H1 (cell line): ENCODE results near the gene ZDHHC1. TPM values are rescaled to one million over a fixed set of nuclear protein-coding genes. Genes with fewer than 3 reads are reported as not detected.
A peak's percentile ranks its signal among the peaks of the same experiment; 100 is the strongest.

Experiments
- CTCF ChIA-PET: fragments of 300-600 bp; sonication (Branson Sonifier 250); formaldehyde crosslinking; loops from one replicate; lab custom pipeline; 2021; ENCODE audit not compliant: partially characterized antibody; lab: Charles Lee
- POLR2A ChIA-PET: fragments of 300-600 bp; sonication (Branson Sonifier 250); formaldehyde crosslinking; loops from one replicate; lab custom pipeline; 2021; ENCODE audit warnings: inconsistent platforms; ENCODE audit not compliant: partially characterized antibody; lab: Charles Lee
- DNase-seq, 2 experiments: peaks; one replicate each; pipeline versions ENCODE4 v3.0.0 to v3.0.0-alpha.2; 2010 to 2022; ENCODE audit warnings: low spot score in 2 of 2, low read depth in 1 of 2, mixed read lengths in 1 of 2
- FAIRE-seq: peaks from 2 replicates; lab custom pipeline; 2011; peaks lifted over from hg19 to GRCh38; lab: Jason Lieb, UNC
- H2AFZ ChIP-seq: 2 replicates; pipeline ENCODE4 v1.8.1; 2012; ENCODE audit warnings: low read length, inconsistent platforms
- H2AK5ac ChIP-seq: 2 replicates; pipeline ENCODE4 v1.6.1; 2013; ENCODE audit warnings: low read depth, low read length
- H2BK120ac ChIP-seq: replicated peaks from 2 replicates; pipeline ENCODE3; 2013; ENCODE audit warnings: low read depth, low read length, inconsistent platforms
- H2BK12ac ChIP-seq: 2 replicates; pipeline ENCODE4 v1.6.1; 2013; ENCODE audit warnings: low read depth, low read length
- H2BK15ac ChIP-seq: 2 replicates; pipeline ENCODE4 v1.6.1; 2013; ENCODE audit warnings: low read length
- H2BK20ac ChIP-seq: 2 replicates; pipeline ENCODE4 v1.6.1; 2013; ENCODE audit warnings: low read length
- H2BK5ac ChIP-seq: 2 replicates; pipeline ENCODE4 v1.6.1; 2013; ENCODE audit warnings: low read depth, low read length
- H3K14ac ChIP-seq: 2 replicates; pipeline ENCODE4 v1.6.1; 2013; ENCODE audit warnings: inconsistent platforms; ENCODE audit not compliant: insufficient read length
- H3K18ac ChIP-seq: 2 replicates; pipeline ENCODE4 v1.6.1; 2013; ENCODE audit warnings: low read length; ENCODE audit errors: extremely low read depth
- H3K23ac ChIP-seq: 2 replicates; pipeline ENCODE4 v1.6.1; 2013; ENCODE audit warnings: inconsistent platforms; ENCODE audit not compliant: insufficient read length
- H3K23me2 ChIP-seq: 2 replicates; pipeline ENCODE4 v1.6.1; 2013; ENCODE audit warnings: low read depth, low read length
- H3K27ac ChIP-seq: 2 replicates; pipeline ENCODE4 v1.6.1; 2011; ENCODE audit warnings: low read depth, low read length, inconsistent platforms
- H3K27me3 ChIP-seq, 4 experiments: replicated peaks in 1 of 4; 1 replicate in 1 of 4; 2 replicates in 3 of 4; pipeline versions ENCODE4 v1.6.1 to v1.8.1; 2011 to 2013; ENCODE audit warnings: low read length in 3 of 4, mild to moderate bottlenecking in 3 of 4, inconsistent platforms in 2 of 4, mixed read lengths in 2 of 4, moderate library complexity in 1 of 4; ENCODE audit not compliant: control insufficient read depth in 3 of 4, insufficient read depth in 3 of 4; ENCODE audit errors: extremely low read depth in 1 of 4
- H3K36me3 ChIP-seq, 4 experiments: 2 replicates each; pipeline versions ENCODE4 v1.6.1 to v1.8.1; 2011 to 2013; ENCODE audit warnings: mild to moderate bottlenecking in 4 of 4, low read length in 3 of 4, moderate library complexity in 2 of 4, control low read depth in 1 of 4, inconsistent platforms in 1 of 4; ENCODE audit not compliant: insufficient read depth in 4 of 4, control insufficient read depth in 2 of 4
- H3K4ac ChIP-seq: replicated peaks from 2 replicates; pipeline ENCODE3; 2013; ENCODE audit warnings: low read length, low read depth, mixed read lengths, inconsistent platforms; ENCODE audit not compliant: insufficient read length
- H3K4me1 ChIP-seq, 4 experiments: replicated peaks in 1 of 4; 1 replicate in 1 of 4; 2 replicates in 3 of 4; pipeline versions ENCODE4 v1.6.1 to v1.8.1; 2011 to 2013; ENCODE audit warnings: low read length in 3 of 4, inconsistent platforms in 2 of 4, mixed read lengths in 1 of 4; ENCODE audit not compliant: insufficient read depth in 4 of 4, control insufficient read depth in 3 of 4
- H3K4me2 ChIP-seq, 2 experiments: 2 replicates each; pipeline versions ENCODE4 v1.6.1 to v1.8.1; 2011 to 2013; ENCODE audit warnings: low read depth in 2 of 2, low read length in 2 of 2, control low read depth in 1 of 2, inconsistent platforms in 1 of 2, mild to moderate bottlenecking in 1 of 2; ENCODE audit not compliant: insufficient read depth in 1 of 2
- H3K4me3 ChIP-seq, 4 experiments: fragments of 200-600, 300-600 bp in 1 of 4; sonication (generic), shearing (Covaris generic), sonication (Bioruptor Twin) in 1 of 4; 2 replicates each; pipeline versions ENCODE4 v1.5.1 to v1.8.1; 2011 to 2016; ENCODE audit warnings: low read length in 4 of 4, low read depth in 3 of 4, control low read depth in 2 of 4, inconsistent platforms in 2 of 4, mild to moderate bottlenecking in 2 of 4, mixed read lengths in 1 of 4, moderate library complexity in 1 of 4; ENCODE audit not compliant: insufficient read depth in 2 of 4; ENCODE audit errors: extremely low read depth in 1 of 4
- H3K56ac ChIP-seq: replicated peaks from 2 replicates; pipeline ENCODE3; 2013; ENCODE audit warnings: low read depth, mild to moderate bottlenecking, mixed read lengths, low read length, inconsistent platforms; ENCODE audit not compliant: insufficient read length
- H3K79me1 ChIP-seq: 2 replicates; pipeline ENCODE4 v1.6.1; 2013; ENCODE audit warnings: low read depth, low read length, control low read depth
- H3K79me2 ChIP-seq, 2 experiments: 2 replicates each; pipeline versions ENCODE4 v1.6.1 to v1.8.1; 2012 to 2013; ENCODE audit warnings: low read length in 2 of 2, mild to moderate bottlenecking in 2 of 2, inconsistent platforms in 1 of 2; ENCODE audit not compliant: insufficient read depth in 2 of 2, control insufficient read depth in 1 of 2
- H3K9ac ChIP-seq, 4 experiments: replicated peaks in 1 of 4; 1 replicate in 1 of 4; 2 replicates in 3 of 4; pipeline versions ENCODE4 v1.6.1 to v1.8.1; 2011 to 2013; ENCODE audit warnings: low read depth in 3 of 4, low read length in 3 of 4, control low read depth in 2 of 4, mild to moderate bottlenecking in 2 of 4, moderate library complexity in 2 of 4, inconsistent platforms in 1 of 4; ENCODE audit errors: extremely low read depth in 1 of 4
- H3K9me3 ChIP-seq, 2 experiments: 2 replicates each; pipeline versions ENCODE4 v1.6.1 to v1.8.1; 2012 to 2013; ENCODE audit warnings: mild to moderate bottlenecking in 2 of 2, moderate library complexity in 2 of 2, control low read depth in 1 of 2, inconsistent platforms in 1 of 2, low read depth in 1 of 2, low read length in 1 of 2, mixed read lengths in 1 of 2; ENCODE audit not compliant: insufficient read depth in 2 of 2
- H4K20me1 ChIP-seq, 2 experiments: replicated peaks in 1 of 2; 2 replicates each; pipeline versions ENCODE3 to v1.8.1; 2011 to 2013; ENCODE audit warnings: inconsistent platforms in 2 of 2, low read length in 2 of 2, mild to moderate bottlenecking in 1 of 2; ENCODE audit not compliant: insufficient read depth in 2 of 2, control insufficient read depth in 1 of 2
- H4K5ac ChIP-seq: 2 replicates; pipeline ENCODE4 v1.6.1; 2013; ENCODE audit warnings: low read length, low read depth, mixed read lengths, inconsistent platforms; ENCODE audit not compliant: insufficient read length
- H4K8ac ChIP-seq: 2 replicates; pipeline ENCODE4 v1.8.0; 2013; ENCODE audit warnings: mild to moderate bottlenecking, moderate library complexity, low read length, inconsistent platforms; ENCODE audit not compliant: insufficient read depth; ENCODE audit errors: extremely low read depth
- H4K91ac ChIP-seq: replicated peaks from 2 replicates; pipeline ENCODE3; 2013; ENCODE audit warnings: low read length, mixed read lengths, inconsistent platforms; ENCODE audit not compliant: insufficient read length
- ATF3 ChIP-seq: IDR thresholded peaks from 2 replicates; pipeline ENCODE4 v1.6.1; 2011; ENCODE audit warnings: low read depth, mild to moderate bottlenecking, low read length; ENCODE audit not compliant: insufficient read depth
- CBX8 ChIP-seq: fragments of 300-800, 300-1000 bp; sonication (generic); IDR thresholded peaks from 2 replicates; pipeline ENCODE4 v1.7.1; 2016; ENCODE audit warnings: low read depth, low read length, borderline replicate concordance
- CEBPB ChIP-seq: IDR thresholded peaks from 2 replicates; pipeline ENCODE4 v1.6.1; 2012; ENCODE audit warnings: low read depth, low read length
- E2F6 ChIP-seq: IDR thresholded peaks from 2 replicates; pipeline ENCODE4 v1.6.1; 2012; ENCODE audit warnings: inconsistent platforms
- EP300 ChIP-seq, 2 experiments: IDR thresholded peaks; 1 replicate in 1 of 2; 2 replicates in 1 of 2; pipeline ENCODE4 v1.6.1; 2011 to 2012; ENCODE audit warnings: low read depth in 2 of 2, low read length in 2 of 2, mild to moderate bottlenecking in 2 of 2, borderline replicate concordance in 1 of 2, inconsistent platforms in 1 of 2, moderate library complexity in 1 of 2
- POLR2AphosphoS5 ChIP-seq: IDR thresholded peaks from 2 replicates; pipeline ENCODE4 v1.6.1; 2011; ENCODE audit warnings: low read depth, low read length
- POU5F1 ChIP-seq: IDR thresholded peaks from 2 replicates; pipeline ENCODE4 v1.6.1; 2011; ENCODE audit warnings: low read depth, mild to moderate bottlenecking, low read length, moderate library complexity
- SIN3A ChIP-seq, 2 experiments: IDR thresholded peaks in 1 of 2; conservative IDR thresholded peaks in 1 of 2; 2 replicates each; pipeline ENCODE4 v1.6.1; 2011 to 2012; ENCODE audit warnings: low read length in 2 of 2, improper control_type of control experiment in 1 of 2, low read depth in 1 of 2, mild to moderate bottlenecking in 1 of 2
- SP1 ChIP-seq: IDR thresholded peaks from 2 replicates; pipeline ENCODE4 v1.6.1; 2011; ENCODE audit warnings: low read depth, low read length
- TBP ChIP-seq: IDR thresholded peaks from 2 replicates; pipeline ENCODE4 v1.6.1; 2011; ENCODE audit warnings: low read depth, low read length, improper control_type of control experiment
- WGBS, 2 experiments: shearing (Covaris generic) in 1 of 2; methylation state at CpG; one replicate each; pipeline versions ENCODE4 v1.1.6 to v1.1.7; 2013 to 2015; ENCODE audit warnings: low lambda C conversion rate in 2 of 2, mixed read lengths in 2 of 2, inconsistent platforms in 1 of 2, low coverage in 1 of 2, missing lambda C conversion rate in 1 of 2; ENCODE audit not compliant: insufficient replicate concordance in 2 of 2, insufficient coverage in 1 of 2, insufficient read length in 1 of 2; ENCODE audit errors: extremely low coverage in 1 of 2, missing lambda C conversion rate in 1 of 2; 5-methylcytosine and 5-hydroxymethylcytosine counted together
- polyA plus RNA-seq, 7 experiments: library from polyadenylated mRNA; depleted of rRNA in 3 of 7; stranded (reverse) in 5 of 7; unstranded in 2 of 7; fragments of >200 nt in 5 of 7; fragments of 200-250 nt in 2 of 7; gene quantifications; 1 replicate in 5 of 7; 2 replicates in 1 of 7; 4 replicates in 1 of 7; pipeline versions ENCODE4 v1.2.1 to v1.2.3, GENCODE V29; 2011 to 2013; ENCODE audit warnings: missing spikeins in 2 of 7, mixed read lengths in 2 of 7
- total RNA-seq: library from RNA; stranded (reverse); fragmentation: NEBNext Ultra II Directional; extraction: Animal tissue kit (Norgen Biotek cat#: 25700); gene quantifications from 2 replicates; pipeline ENCODE4 v1.2.1, GENCODE V29; 2021

ZDHHC1 gene
- total and polyA plus RNA-seq, 2 of the 8 experiments (the other 6 are each of a cell fraction or from before 2014, with no cell fraction given): 3.1 to 4.9 TPM

- Histone ChIP-seq H3K27ac (no peak overlapping the region), H3K4me3 (no peak overlapping the region), H3K27me3 (peaks cover 17 to 33% (median 29%) of the 10 kb centered on the region in 4 experiments), H3K56ac (no peak overlapping the region), H3K14ac (no peak overlapping the region), H2BK15ac (0 out of 2 replicates have a peak overlapping the region, but pooled peaks have one; percentile 29), H3K18ac (no peak overlapping the region; the same call in 1 of the 2 replicates), H3K23ac (no peak overlapping the region), H3K79me1 (no peaks in the 10 kb centered on the region), H4K8ac (peak overlapping the region; percentile 77; the same call in 1 of the 2 replicates), H2AFZ (no peak overlapping the region), H4K91ac (no peak overlapping the region), H4K20me1 (peaks cover 2 to 6% of the 10 kb centered on the region in 2 experiments), H3K9me3 (no peaks in the 10 kb centered on the region), H2BK5ac (no peak overlapping the region), H4K5ac (no peak overlapping the region), H2BK20ac (no peak overlapping the region), H3K4me2 (peak overlapping the region; percentile 1 to 47; a peak in 1 of 4 replicates), H3K79me2 (no peaks in the 10 kb centered on the region), H3K9ac (no peak overlapping the region), H3K36me3 (no peaks in the 10 kb centered on the region), H3K4me1 (peaks cover 0 to 31% (median 22%) of the 10 kb centered on the region in 4 experiments; a peak in 6 of 7 replicates), H3K4ac (no peak overlapping the region), H2BK120ac (no peak overlapping the region), H3K23me2 (peaks cover 2% of the 10 kb centered on the region; the same call in 1 of the 2 replicates), H2AK5ac (no peak overlapping the region), H2BK12ac (no peak overlapping the region)
- no peak for DNase-seq
- POLR2A ChIA-PET: interaction anchor here (1.0 to 2.3 kb wide), 5 partner anchors 8 to 23 kb away, joined by 3 to 5 read pairs (median 3); no protein-coding TSS in a partner anchor
- TF ChIP-seq ATF3: no peak
- no peak for TF ChIP-seq E2F6
- TF ChIP-seq SP1: no peak
- no peak for TF ChIP-seq POU5F1
- TF ChIP-seq EP300 (IDR thresholded peaks at IDR 0.05; ENCODE audit: borderline replicate concordance in 1 of 2, low read depth in 2 of 2, low read length in 2 of 2): no peak
- no peak for TF ChIP-seq CBX8
- no peak for TF ChIP-seq POLR2AphosphoS5
- no peak for TF ChIP-seq SIN3A (conservative IDR thresholded peaks at IDR 0.05 in 1 of 2, IDR thresholded peaks at IDR 0.05 in 1 of 2; ENCODE audit: low read depth in 1 of 2, low read length in 2 of 2)
- TF ChIP-seq CEBPB: no peak
- no peak for TF ChIP-seq TBP
- CTCF ChIA-PET: interaction anchor here (0.6 to 32.4 kb wide), 27 partner anchors 10 to 264 kb away, joined by 3 to 476 read pairs (median 5); partner anchors contain the start of genes HSD11B2, KCTD19, LRRC36 and ZDHHC1
- WGBS, 2 experiments: 89% methylated on average over 19 of the region's 19 CpGs; no CpG with 5 or more reads in 1 of the 2 experiments
- no peak for FAIRE-seq
These were observed 17.6 kb downstream of the ZDHHC1 start for GRCh38 chr16:67398546-67399217.
